Fibroblast of villous mesenchyme (primary cell): Measurements from ENCODE around the gene NLGN1. TPM values are rescaled to one million over a fixed set of nuclear protein-coding genes. Genes with fewer than 3 reads are reported as not detected.

ENCODE experiments used
- DNase-seq: peaks from one replicate; pipeline ENCODE4 v3.0.0-alpha.2; 2010; ENCODE audit warnings: low read depth
- H3K4me3 ChIP-seq: 2 replicates; pipeline ENCODE4 v1.5.1; 2011; ENCODE audit warnings: low read depth, mild to moderate bottlenecking, low read length
- total RNA-seq: library from RNA; depleted of rRNA; stranded (reverse); fragments of >200 nt; gene quantifications from 2 replicates; pipeline ENCODE4 v1.2.3, GENCODE V29; 2012
- TF ChIP-seq, protein P1 (sequence below): IDR thresholded peaks from 2 replicates; pipeline ENCODE4 v1.5.1; 2012; ENCODE audit warnings: low read depth, mild to moderate bottlenecking, low read length; ENCODE audit not compliant: insufficient read depth

The NLGN1 gene
- total RNA-seq, 1 donor = 18.1 TPM

DNA sequence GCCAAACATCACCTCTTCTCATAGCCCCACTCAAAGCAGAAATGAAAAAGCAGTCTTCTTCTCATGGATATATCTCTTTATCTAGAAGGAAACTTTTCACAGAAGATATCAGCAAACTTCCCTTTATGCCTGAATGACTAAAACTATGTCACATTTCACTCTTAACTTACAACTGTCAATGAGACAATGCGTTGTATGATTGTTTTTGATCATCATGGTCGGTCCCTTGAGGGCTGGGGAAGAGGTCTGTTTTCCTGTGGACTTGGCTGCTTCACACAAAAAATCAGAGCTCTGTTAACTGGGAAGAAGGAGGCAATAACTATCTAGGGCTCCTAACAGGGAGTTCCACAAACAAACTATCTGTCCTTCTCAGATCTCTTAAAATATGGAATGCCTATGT lies 5.1 kb downstream of the NLGN1 start:
- DNase-seq = no peak
- no peak overlapping the region for H3K4me3 ChIP-seq
- TF ChIP-seq, protein P1, sequence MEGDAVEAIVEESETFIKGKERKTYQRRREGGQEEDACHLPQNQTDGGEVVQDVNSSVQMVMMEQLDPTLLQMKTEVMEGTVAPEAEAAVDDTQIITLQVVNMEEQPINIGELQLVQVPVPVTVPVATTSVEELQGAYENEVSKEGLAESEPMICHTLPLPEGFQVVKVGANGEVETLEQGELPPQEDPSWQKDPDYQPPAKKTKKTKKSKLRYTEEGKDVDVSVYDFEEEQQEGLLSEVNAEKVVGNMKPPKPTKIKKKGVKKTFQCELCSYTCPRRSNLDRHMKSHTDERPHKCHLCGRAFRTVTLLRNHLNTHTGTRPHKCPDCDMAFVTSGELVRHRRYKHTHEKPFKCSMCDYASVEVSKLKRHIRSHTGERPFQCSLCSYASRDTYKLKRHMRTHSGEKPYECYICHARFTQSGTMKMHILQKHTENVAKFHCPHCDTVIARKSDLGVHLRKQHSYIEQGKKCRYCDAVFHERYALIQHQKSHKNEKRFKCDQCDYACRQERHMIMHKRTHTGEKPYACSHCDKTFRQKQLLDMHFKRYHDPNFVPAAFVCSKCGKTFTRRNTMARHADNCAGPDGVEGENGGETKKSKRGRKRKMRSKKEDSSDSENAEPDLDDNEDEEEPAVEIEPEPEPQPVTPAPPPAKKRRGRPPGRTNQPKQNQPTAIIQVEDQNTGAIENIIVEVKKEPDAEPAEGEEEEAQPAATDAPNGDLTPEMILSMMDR = no peak

DNA sequence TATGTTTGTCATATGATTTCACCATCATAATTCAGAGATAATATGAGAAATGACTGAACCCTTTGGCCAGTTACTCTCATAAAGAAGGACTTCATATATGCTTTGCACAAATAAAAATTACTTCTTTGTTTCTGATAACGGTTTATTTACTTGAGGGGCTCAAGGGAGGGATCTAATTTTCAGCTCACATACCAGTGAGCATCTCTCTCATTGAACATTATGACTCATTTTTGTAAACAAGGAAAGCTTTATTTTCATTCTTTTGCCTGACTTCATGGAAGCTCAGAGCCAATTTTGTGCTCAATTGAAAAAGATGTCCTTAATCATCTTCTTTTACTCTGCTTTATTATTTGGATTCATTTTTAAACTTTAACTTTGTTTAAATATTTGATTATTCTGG lies 5.8 kb downstream of the NLGN1 start:
- peak; percentile 16 for DNase-seq
- TF ChIP-seq, protein P1 = no peak
- H3K4me3 ChIP-seq = no peak overlapping the region

DNA sequence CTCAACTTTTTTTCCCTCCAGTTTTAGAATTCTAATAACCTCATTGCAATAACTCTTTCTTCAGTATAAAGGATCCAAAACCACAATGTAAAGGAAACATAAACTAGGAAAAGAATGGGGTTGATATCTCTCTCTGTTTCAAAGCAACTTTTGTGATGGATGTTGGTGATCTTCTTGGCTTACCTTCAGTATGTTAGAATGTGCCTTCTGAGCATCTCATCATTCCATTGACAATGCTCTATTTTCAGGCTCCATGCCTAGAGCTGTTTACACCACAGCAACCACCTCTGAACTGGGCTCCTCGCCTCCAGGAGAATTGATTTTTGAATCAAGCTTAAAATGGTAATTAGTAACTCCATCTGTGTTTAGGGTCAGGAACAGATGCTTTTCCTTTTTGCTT lies 6.6 kb downstream of the NLGN1 start:
- no peak overlapping the region for H3K4me3 ChIP-seq
- no peak for DNase-seq
- TF ChIP-seq, protein P1 = no peak

DNA sequence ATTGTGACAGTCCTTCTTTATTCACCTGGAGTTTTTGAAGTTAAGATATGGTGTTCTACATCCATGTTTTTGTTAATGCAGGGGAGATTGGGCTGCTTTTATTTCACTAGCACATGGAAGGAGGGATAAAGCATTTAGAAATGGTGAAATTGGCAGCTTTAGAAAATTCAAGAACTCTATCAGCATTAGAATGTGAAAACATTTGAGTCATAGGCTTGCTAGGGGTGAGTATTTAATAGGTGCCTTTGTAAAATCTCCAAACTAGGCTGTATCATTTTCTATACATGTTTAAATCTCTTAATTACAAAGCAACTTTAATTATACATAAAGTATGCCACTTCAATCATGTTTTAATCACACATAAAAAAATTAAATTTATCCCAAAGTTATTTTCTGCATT lies 12.9 kb downstream of the NLGN1 start:
- TF ChIP-seq, protein P1 = no peak
- DNase-seq = no peak
- no peak overlapping the region for H3K4me3 ChIP-seq

DNA sequence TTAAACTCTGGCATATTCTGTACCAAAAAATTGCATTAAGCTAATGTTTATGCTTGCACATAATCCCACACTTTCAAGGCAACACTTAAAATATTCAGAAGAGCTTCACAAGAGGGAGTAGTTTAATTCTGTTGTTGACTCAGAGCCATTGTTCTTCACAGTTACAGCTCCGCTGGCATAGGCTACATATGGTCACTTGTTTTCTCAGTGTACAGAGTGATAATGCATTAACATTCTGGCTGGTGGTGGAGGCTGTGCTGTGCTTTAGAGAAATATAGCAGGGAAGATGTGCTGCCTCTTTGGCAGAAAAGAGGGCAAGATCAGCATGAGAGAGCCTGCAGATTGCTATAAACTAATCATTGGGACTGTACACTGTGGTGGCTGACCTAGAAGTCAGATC lies 13.3 kb downstream of the NLGN1 start:
- H3K4me3 ChIP-seq = no peak overlapping the region
- DNase-seq = no peak
- TF ChIP-seq, protein P1 = no peak

DNA sequence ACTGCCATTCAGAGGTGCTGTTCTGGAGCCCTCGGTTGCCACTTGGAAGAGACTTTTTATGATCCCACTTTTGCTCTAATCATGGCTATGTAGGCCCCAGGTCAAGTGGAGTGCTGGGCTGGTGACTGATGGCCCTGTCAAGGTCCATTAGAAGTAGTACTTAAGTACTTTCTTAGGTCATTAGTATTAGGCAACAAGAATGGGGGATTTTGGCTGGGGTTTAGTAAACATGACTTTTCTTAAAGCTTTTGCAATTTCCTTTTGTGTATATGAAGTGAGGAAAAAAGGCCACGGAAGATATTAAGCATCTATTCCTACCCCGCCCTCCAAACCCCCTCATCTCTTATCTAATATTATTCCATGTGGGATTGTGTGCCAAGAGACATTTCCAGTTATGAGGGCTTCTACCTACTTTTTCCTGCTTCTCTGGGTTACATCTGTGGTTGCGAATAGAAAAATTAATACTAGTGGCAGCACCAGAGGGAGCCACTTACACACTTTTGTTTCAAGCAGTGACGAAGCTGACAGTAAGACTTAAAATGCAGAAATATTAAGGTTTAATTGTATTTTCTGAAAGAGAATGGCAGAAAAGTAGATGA lies 13.9 kb downstream of the NLGN1 start:
- no peak overlapping the region for H3K4me3 ChIP-seq
- DNase-seq = peak; percentile 46
- TF ChIP-seq, protein P1 = peak; percentile 41

DNA sequence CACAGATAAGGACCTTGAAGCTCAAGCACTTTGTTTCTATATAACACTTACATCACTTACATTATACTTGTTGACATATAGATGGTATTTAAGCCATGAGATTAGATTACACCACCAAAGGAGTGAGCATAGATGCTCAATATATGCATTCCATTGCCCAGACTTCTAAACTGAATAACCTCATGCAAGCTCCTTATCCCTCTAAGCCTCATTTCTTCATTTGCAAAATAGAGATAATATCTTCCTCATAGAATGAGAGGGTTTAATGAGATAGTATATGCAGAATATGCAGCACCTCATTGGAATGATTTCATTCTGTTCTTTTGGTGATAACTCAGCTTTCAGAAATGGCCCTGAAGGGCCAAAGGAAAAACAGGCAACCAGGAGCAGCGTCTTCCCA lies 18.5 kb downstream of the NLGN1 start:
- TF ChIP-seq, protein P1 = no peak
- DNase-seq = no peak
- no peak overlapping the region for H3K4me3 ChIP-seq
